GM12873 (cell line): ENCODE data around the gene LRRC2.

Source experiments
- CTCF ChIP-seq: IDR thresholded peaks from 2 replicates; pipeline ENCODE4 v1.5.1; 2012; ENCODE audit warnings: low read depth, mild to moderate bottlenecking, moderate library complexity, low read length, control low read depth; ENCODE audit not compliant: insufficient read depth; ENCODE audit errors: missing control alignments

Gene LRRC2

GRCh38 chr3:46539443-46540005 lies 26.6 kb downstream of the LRRC2 start:
- TF ChIP-seq CTCF = no peak

DNA sequence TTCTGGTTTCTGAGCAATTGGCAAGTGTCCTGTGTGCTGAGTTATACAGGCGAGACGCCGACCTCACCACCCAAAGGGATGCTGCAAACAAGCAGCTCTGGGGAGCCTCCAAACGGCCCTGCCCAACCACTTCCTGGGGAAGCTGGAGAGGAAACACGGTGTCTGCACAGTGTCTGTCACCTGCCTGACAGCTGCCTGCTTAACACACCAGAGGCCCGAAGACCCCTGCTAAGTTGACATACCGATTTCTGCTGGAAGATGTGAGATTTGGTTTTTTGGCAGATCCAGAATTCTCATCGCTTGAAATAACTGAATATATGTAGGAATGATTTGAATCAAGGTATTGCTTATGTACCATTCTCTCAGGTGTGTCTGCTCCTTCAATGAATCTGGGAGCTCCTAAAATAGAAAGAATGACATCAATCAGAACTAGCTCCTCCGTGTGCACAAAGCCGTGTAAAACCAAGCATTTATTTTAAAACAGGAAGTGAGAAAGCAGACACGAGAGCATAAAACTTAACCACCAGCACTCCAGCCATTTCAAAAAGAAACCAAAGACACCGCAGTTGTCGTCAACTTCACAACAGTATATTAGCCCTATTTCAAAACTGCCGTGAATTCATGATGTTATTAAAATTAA lies 27.2 kb downstream of the LRRC2 start:
- TF ChIP-seq CTCF = no peak

GRCh38 chr3:46537779-46538178 lies 28.3 kb downstream of the LRRC2 start:
- TF ChIP-seq CTCF = no peak

- TF ChIP-seq CTCF = no peak
These were observed 28.8 kb downstream of the LRRC2 start for GRCh38 chr3:46537316-46537715.

GRCh38 chr3:46536758-46537157 lies 29.3 kb downstream of the LRRC2 start:
- TF ChIP-seq CTCF = no peak

- TF ChIP-seq CTCF = no peak
These were observed 30.4 kb downstream of the LRRC2 start for GRCh38 chr3:46535746-46536145.

DNA sequence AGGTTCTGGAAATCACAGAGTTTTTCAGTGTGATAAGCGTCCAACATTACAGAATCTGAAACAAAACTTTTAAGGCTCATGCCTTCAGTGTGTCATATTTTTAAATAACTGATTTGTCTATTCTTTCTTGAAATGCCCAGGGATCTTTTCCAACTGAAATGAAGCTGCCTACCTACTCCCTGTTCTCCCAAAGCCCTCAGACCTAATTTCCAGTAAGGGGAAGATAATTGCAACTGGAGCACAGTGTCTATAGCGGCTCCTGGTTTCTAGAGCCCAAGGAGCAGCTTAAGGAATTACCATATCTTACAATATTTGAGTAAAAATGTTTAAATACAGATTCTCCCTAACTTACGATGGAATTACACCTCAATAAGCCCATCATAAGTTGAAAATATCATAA lies 33.0 kb downstream of the LRRC2 start:
- TF ChIP-seq CTCF = no peak
